ENCODE measurements around the gene HBG1. TPM values are rescaled to one million over a fixed set of nuclear protein-coding genes. Genes with fewer than 3 reads are reported as not detected.

Gene HBG1
- total and polyA plus RNA-seq, 9 donors, result 3.7 TPM; not detected in 8

DNA sequence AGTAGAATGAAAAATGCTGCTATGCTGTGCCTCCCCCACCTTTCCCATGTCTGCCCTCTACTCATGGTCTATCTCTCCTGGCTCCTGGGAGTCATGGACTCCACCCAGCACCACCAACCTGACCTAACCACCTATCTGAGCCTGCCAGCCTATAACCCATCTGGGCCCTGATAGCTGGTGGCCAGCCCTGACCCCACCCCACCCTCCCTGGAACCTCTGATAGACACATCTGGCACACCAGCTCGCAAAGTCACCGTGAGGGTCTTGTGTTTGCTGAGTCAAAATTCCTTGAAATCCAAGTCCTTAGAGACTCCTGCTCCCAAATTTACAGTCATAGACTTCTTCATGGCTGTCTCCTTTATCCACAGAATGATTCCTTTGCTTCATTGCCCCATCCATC is 35.0 kb upstream of the HBG1 start:
- no peak overlapping the region for H3K27ac ChIP-seq
- no peaks in the 10 kb centered on the region for H3K9me3 ChIP-seq
- intact Hi-C loops (cut with DNase I), result no loop called here
- no peak for DNase-seq
- TF ChIP-seq POLR2A (IDR thresholded peaks at IDR 0.05) (no peak), EP300 (IDR thresholded peaks at IDR 0.05) (no peak)
- TF ChIP-seq, protein P1, sequence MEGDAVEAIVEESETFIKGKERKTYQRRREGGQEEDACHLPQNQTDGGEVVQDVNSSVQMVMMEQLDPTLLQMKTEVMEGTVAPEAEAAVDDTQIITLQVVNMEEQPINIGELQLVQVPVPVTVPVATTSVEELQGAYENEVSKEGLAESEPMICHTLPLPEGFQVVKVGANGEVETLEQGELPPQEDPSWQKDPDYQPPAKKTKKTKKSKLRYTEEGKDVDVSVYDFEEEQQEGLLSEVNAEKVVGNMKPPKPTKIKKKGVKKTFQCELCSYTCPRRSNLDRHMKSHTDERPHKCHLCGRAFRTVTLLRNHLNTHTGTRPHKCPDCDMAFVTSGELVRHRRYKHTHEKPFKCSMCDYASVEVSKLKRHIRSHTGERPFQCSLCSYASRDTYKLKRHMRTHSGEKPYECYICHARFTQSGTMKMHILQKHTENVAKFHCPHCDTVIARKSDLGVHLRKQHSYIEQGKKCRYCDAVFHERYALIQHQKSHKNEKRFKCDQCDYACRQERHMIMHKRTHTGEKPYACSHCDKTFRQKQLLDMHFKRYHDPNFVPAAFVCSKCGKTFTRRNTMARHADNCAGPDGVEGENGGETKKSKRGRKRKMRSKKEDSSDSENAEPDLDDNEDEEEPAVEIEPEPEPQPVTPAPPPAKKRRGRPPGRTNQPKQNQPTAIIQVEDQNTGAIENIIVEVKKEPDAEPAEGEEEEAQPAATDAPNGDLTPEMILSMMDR (IDR thresholded peaks at IDR 0.05), result no peak
- H3K27me3 ChIP-seq, result no peaks in the 10 kb centered on the region
- 90 to 97% (median 92%) methylated on average over 2 of the region's 2 CpGs for WGBS, 3 donors
- no peak overlapping the region for H3K4me3 ChIP-seq
- no peaks in the 10 kb centered on the region for H3K36me3 ChIP-seq
- peaks cover 2% of the 10 kb centered on the region for H3K4me1 ChIP-seq (ENCODE audit: insufficient read depth)

DNA sequence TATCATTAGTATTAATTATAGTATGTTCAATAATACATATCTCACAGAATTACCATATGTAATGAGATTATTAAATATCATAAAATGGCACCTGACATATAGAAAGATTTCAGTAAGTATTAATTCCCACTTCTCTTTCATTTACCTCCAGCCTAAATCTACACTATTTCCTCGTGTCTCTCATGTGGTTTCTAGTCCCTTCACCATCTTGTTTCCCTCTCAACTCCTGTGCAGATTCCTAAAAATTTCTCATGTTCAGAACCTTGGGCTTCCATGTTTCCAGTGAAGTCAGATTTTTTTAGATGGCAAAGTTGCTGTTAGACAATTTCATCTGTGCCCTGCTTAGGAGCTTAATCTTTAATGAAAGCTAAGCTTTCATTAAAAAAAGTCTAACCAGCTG is 34.2 kb upstream of the HBG1 start:
- peaks cover 2% of the 10 kb centered on the region for H3K4me1 ChIP-seq (ENCODE audit: insufficient read depth)
- DNase-seq, result no peak
- H3K4me3 ChIP-seq, result no peak overlapping the region
- intact Hi-C loops (cut with DNase I), result no loop called here
- H3K36me3 ChIP-seq, result no peaks in the 10 kb centered on the region
- no peaks in the 10 kb centered on the region for H3K9me3 ChIP-seq
- no peaks in the 10 kb centered on the region for H3K27me3 ChIP-seq
- TF ChIP-seq EP300 (IDR thresholded peaks at IDR 0.05) (no peak), POLR2A (IDR thresholded peaks at IDR 0.05) (no peak)
- TF ChIP-seq, protein P1 (IDR thresholded peaks at IDR 0.05), result no peak
- 67 to 86% (median 82%) methylated on average over 1 of the region's 1 CpG for WGBS, 3 donors
- no peak overlapping the region for H3K27ac ChIP-seq

DNA sequence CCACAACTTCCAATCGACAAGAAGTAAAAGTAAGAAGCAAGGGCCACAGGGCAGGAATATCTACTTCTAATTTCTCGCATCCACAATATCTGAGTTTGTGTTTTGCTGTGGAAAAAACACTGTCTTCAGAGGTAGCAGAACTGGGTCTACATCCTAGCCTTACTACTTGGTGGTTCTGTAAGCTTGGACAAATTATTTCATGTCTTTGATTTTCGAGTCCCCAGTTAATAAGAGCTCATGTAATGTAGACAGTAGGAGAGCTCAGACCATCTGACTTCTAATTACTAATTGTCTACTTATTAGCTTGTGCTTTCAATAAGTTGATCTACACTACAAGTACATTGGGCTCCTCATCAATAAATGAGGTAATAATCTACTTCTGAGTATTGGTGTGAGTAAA is 33.4 kb upstream of the HBG1 start:
- H3K4me1 ChIP-seq (ENCODE audit: insufficient read depth), result peaks cover 2% of the 10 kb centered on the region
- no peak for DNase-seq
- H3K36me3 ChIP-seq, result no peaks in the 10 kb centered on the region
- no peak overlapping the region for H3K27ac ChIP-seq
- H3K9me3 ChIP-seq, result no peaks in the 10 kb centered on the region
- no peak for TF ChIP-seq EP300 (IDR thresholded peaks at IDR 0.05)
- no peak for TF ChIP-seq POLR2A (IDR thresholded peaks at IDR 0.05)
- TF ChIP-seq, protein P1 (IDR thresholded peaks at IDR 0.05), result no peak
- no peaks in the 10 kb centered on the region for H3K27me3 ChIP-seq
- intact Hi-C loops (cut with DNase I), result no loop called here
- H3K4me3 ChIP-seq, result no peak overlapping the region
- 92 to 93% (median 92%) methylated on average over 3 of the region's 3 CpGs for WGBS, 3 donors

DNA sequence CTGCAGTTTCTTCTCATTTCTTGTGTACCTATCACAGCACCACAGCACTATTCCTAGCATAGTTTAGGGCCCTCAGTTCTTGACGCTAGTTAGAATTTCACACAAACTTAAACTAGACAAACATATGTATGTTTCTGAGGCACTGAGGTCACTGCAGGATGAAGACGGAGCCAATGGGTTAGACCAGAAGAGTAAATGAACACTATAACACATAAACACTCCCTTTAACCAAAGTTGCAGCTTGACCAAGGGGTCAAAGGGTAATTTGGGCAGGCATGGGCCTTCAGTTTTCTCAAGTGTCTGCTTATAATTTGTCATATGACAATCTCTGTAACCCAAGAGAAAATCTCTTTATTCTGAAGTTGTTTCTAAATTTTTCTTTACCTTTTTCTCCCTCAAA is 33.0 kb upstream of the HBG1 start:
- WGBS, 3 donors, result 93 to 100% (median 95%) methylated on average over 2 of the region's 2 CpGs
- H3K36me3 ChIP-seq, result no peaks in the 10 kb centered on the region
- H3K27me3 ChIP-seq, result no peaks in the 10 kb centered on the region
- intact Hi-C loops (cut with DNase I), result no loop called here
- peaks cover 2% of the 10 kb centered on the region for H3K4me1 ChIP-seq (ENCODE audit: insufficient read depth)
- no peak overlapping the region for H3K4me3 ChIP-seq
- DNase-seq, result no peak
- no peaks in the 10 kb centered on the region for H3K9me3 ChIP-seq
- no peak overlapping the region for H3K27ac ChIP-seq
- TF ChIP-seq, protein P1 (IDR thresholded peaks at IDR 0.05), result no peak
- no peak for TF ChIP-seq POLR2A (IDR thresholded peaks at IDR 0.05)
- TF ChIP-seq EP300 (IDR thresholded peaks at IDR 0.05), result no peak

DNA sequence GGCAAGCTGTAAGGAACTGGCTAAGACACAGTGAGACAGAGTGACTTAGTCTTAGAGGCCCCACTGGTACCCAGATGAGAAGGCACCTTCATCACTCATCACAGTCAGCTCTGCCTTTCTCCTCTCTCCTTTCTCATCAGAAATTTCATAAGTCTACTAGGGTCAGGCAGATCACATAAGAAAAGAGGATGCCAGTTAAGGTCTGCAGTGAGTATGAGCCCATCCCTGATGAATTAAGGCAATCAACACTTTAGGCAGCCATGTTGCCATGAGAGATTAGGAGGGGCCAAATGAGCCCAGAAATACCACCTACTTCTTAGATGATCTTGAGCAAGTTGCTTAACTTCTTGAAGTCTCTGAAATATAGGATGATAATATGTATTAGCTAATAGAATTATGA is 31.9 kb upstream of the HBG1 start:
- peaks cover 2% of the 10 kb centered on the region for H3K4me1 ChIP-seq (ENCODE audit: insufficient read depth)
- H3K4me3 ChIP-seq, result no peak overlapping the region
- intact Hi-C loops (cut with DNase I), result no loop called here
- no peaks in the 10 kb centered on the region for H3K27me3 ChIP-seq
- no peak overlapping the region for H3K27ac ChIP-seq
- no peaks in the 10 kb centered on the region for H3K9me3 ChIP-seq
- DNase-seq, result no peak
- H3K36me3 ChIP-seq, result no peaks in the 10 kb centered on the region
- no peak for TF ChIP-seq POLR2A (IDR thresholded peaks at IDR 0.05)
- no peak for TF ChIP-seq EP300 (IDR thresholded peaks at IDR 0.05)
- TF ChIP-seq, protein P1 (IDR thresholded peaks at IDR 0.05), result no peak
